Lower leg skin (tissue), 4 donors: ENCODE measurements around the gene DHX57. TPM values are rescaled to one million over a fixed set of nuclear protein-coding genes. Genes with fewer than 3 reads are reported as not detected.

Source experiments
- DNase-seq, 2 donors: peaks; one replicate each; pipeline ENCODE4 v3.0.0-alpha.2; 2019; ENCODE audit warnings: low spot score in 2 of 2
- H3K4me3 ChIP-seq: fragments of 200-600 bp; sonication (generic); 2 replicates; pipeline ENCODE4 v1.5.1; 2017; ENCODE audit warnings: mild to moderate bottlenecking, low read depth; ENCODE audit not compliant: poor library complexity, severe bottlenecking
- POLR2A ChIP-seq, 2 donors: fragments of 450-650 bp; IDR thresholded peaks; one replicate each; pipeline ENCODE4 v1.6.1; 2016 to 2017; ENCODE audit warnings: antibody characterized with exemption in 2 of 2, mild to moderate bottlenecking in 1 of 2, moderate library complexity in 1 of 2
- WGBS, 2 donors: methylation state at CpG; one replicate each; pipeline ENCODE4 v1.1.5; 2018; 5-methylcytosine and 5-hydroxymethylcytosine counted together
- intact Hi-C: fragments of 100-400 bp; cut with DNase I; formaldehyde crosslinking; loops from one replicate; pipeline ENCODE4 v1.15.0; 2023; ENCODE audit warnings: low total_unique reads
- total RNA-seq, 4 donors: library from RNA; depleted of rRNA; stranded (reverse); fragments of >200 nt; gene quantifications; one replicate each; pipeline ENCODE4 v1.1.0, GENCODE V29; 2016
- TF ChIP-seq, protein P1 (sequence below), 3 donors: fragments of 450-650 bp; IDR thresholded peaks; one replicate each; pipeline ENCODE4 v1.5.1; 2016; ENCODE audit warnings: antibody characterized with exemption in 3 of 3, mild to moderate bottlenecking in 3 of 3, moderate library complexity in 2 of 3

DHX57 gene
- total RNA-seq, 4 donors from 2014 or later: 6.8 to 19.9 (median 15.8) TPM

- intact Hi-C loops: no loop called here
- no peak overlapping the region for H3K4me3 ChIP-seq
- no peak for TF ChIP-seq POLR2A (IDR thresholded peaks at IDR 0.05)
- TF ChIP-seq, protein P1, sequence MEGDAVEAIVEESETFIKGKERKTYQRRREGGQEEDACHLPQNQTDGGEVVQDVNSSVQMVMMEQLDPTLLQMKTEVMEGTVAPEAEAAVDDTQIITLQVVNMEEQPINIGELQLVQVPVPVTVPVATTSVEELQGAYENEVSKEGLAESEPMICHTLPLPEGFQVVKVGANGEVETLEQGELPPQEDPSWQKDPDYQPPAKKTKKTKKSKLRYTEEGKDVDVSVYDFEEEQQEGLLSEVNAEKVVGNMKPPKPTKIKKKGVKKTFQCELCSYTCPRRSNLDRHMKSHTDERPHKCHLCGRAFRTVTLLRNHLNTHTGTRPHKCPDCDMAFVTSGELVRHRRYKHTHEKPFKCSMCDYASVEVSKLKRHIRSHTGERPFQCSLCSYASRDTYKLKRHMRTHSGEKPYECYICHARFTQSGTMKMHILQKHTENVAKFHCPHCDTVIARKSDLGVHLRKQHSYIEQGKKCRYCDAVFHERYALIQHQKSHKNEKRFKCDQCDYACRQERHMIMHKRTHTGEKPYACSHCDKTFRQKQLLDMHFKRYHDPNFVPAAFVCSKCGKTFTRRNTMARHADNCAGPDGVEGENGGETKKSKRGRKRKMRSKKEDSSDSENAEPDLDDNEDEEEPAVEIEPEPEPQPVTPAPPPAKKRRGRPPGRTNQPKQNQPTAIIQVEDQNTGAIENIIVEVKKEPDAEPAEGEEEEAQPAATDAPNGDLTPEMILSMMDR (IDR thresholded peaks at IDR 0.05): no peak
- no peak for DNase-seq
- WGBS, 2 donors: 88 to 91% methylated on average over 2 of the region's 2 CpGs
These were observed 12.6 kb downstream of the DHX57 start for GRCh38 chr2:38863061-38863695.

DNA sequence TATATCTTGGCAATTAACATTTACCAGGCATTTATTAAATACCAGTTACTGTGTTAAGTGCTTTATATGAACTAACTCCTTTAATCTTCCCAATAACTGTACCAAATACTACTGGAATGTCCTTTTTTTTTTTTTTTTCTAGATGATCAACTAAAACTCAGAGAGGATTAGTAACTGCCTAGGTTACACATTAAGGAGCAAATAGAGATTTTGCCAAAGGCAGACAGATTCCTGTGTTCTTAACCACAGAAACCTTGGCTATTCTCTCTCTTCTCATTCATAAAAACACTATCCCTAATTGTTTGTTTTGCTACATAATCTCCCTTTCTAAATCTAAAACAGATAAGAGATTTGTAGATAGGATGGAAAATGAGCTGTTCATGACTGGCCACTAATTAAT lies 13.3 kb downstream of the DHX57 start:
- TF ChIP-seq, protein P1 (IDR thresholded peaks at IDR 0.05): no peak
- TF ChIP-seq POLR2A (IDR thresholded peaks at IDR 0.05): no peak
- DNase-seq: no peak
- intact Hi-C loops: no loop called here
- no peak overlapping the region for H3K4me3 ChIP-seq

DNA sequence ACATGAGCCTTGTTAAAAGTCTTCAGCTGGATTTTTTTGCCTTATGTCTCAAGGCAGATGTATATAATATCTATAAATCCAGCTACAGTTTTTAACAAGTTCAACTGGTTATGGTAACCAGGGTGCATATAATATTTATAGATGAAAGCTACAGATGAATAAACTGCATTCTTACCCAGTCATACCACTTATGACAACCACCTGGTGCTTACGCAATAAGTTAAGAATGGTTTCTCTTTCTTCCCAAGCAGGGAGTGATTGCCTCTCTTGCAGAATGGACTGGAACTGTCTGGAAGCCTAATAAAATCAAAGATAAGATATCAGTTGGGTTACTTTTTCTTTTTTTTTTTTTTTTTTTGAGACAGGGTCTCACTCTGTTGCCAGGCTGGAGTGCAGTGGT lies 19.6 kb downstream of the DHX57 start:
- H3K4me3 ChIP-seq: no peak overlapping the region
- no peak for DNase-seq
- 87 to 92% methylated on average over 1 of the region's 1 CpG for WGBS, 2 donors
- TF ChIP-seq, protein P1 (IDR thresholded peaks at IDR 0.05): no peak
- TF ChIP-seq POLR2A (IDR thresholded peaks at IDR 0.05): no peak
- intact Hi-C loops: no loop called here

- WGBS, 2 donors: 87 to 88% methylated on average over 3 of the region's 3 CpGs
- DNase-seq: no peak
- intact Hi-C loops: no loop called here
These were observed 25.7 kb downstream of the DHX57 start for GRCh38 chr2:38850045-38850444.

GRCh38 chr2:38836791-38837190 lies 38.9 kb downstream of the DHX57 start:
- H3K4me3 ChIP-seq: no peak overlapping the region
- intact Hi-C loops: no loop called here
- TF ChIP-seq, protein P1 (IDR thresholded peaks at IDR 0.05): no peak
- TF ChIP-seq POLR2A (IDR thresholded peaks at IDR 0.05): no peak
- no peak for DNase-seq
- 92 to 93% methylated on average over 2 of the region's 2 CpGs for WGBS, 2 donors

More at GRCh38 chr2:38850045-38850444, 25.7 kb downstream of the DHX57 start:
- no peak overlapping the region for H3K4me3 ChIP-seq
- TF ChIP-seq POLR2A (IDR thresholded peaks at IDR 0.05): no peak
- TF ChIP-seq, protein P1 (IDR thresholded peaks at IDR 0.05): no peak

DNA sequence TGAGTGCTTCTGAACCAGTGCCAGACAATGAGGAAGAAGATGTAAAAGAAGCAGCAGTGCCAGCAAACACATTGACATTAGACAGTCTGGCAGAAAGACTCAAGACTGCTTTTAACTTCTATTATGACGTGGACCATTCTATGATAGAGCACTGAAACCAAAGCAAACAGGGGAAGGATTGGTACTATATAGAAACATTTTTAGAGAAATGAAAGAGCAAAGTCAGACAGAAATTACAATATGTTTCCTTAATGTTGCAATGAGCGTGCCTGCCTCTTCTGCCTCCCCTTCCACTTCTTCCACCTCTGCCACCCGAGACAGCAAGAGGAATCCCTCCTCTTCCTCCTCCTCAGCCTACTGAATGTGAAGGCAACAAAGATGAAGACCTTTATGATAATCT lies 39.7 kb downstream of the DHX57 start:
- 85 to 94% methylated on average over 3 of the region's 3 CpGs for WGBS, 2 donors
- no peak for DNase-seq
- intact Hi-C loops: no loop called here
- TF ChIP-seq POLR2A (IDR thresholded peaks at IDR 0.05): no peak
- TF ChIP-seq, protein P1 (IDR thresholded peaks at IDR 0.05): no peak
- H3K4me3 ChIP-seq: no peak overlapping the region
